DMS53 (cell line): ENCODE results near the gene GTSE1.

Experiments used
- DNase-seq: peaks from one replicate; lab custom pipeline; 2025; lab: John Stamatoyannopoulos, UW

The GTSE1 gene

GRCh38 chr22:46273432-46274148 is 23.1 kb upstream of the GTSE1 start:
- no peak for DNase-seq

- DNase-seq: no peak
Measured at GRCh38 chr22:46274381-46274780, 22.3 kb upstream of the GTSE1 start.

- peak; percentile 7 for DNase-seq
Measured at GRCh38 chr22:46275455-46276122, 21.1 kb upstream of the GTSE1 start.

- no peak for DNase-seq
Measured at GRCh38 chr22:46276563-46276962, 20.1 kb upstream of the GTSE1 start.

- no peak for DNase-seq
Measured at GRCh38 chr22:46278656-46279645, 17.7 kb upstream of the GTSE1 start.

- no peak for DNase-seq
Measured at GRCh38 chr22:46280063-46280817, 16.4 kb upstream of the GTSE1 start.

GRCh38 chr22:46280999-46281623 is 15.6 kb upstream of the GTSE1 start:
- no peak for DNase-seq

GRCh38 chr22:46281866-46282678 is 14.6 kb upstream of the GTSE1 start:
- no peak for DNase-seq

GRCh38 chr22:46286006-46286405 is 10.7 kb upstream of the GTSE1 start:
- no peak for DNase-seq

GRCh38 chr22:46286941-46287872 is 9.5 kb upstream of the GTSE1 start:
- DNase-seq: no peak

GRCh38 chr22:46287873-46288751 is 8.6 kb upstream of the GTSE1 start:
- DNase-seq: no peak

- DNase-seq: no peak
Measured at GRCh38 chr22:46288846-46289243, 7.8 kb upstream of the GTSE1 start.

- no peak for DNase-seq
Measured at GRCh38 chr22:46289244-46289891, 7.3 kb upstream of the GTSE1 start.

GRCh38 chr22:46290121-46290842 is 6.4 kb upstream of the GTSE1 start:
- DNase-seq: no peak

GRCh38 chr22:46290843-46291785 is 5.6 kb upstream of the GTSE1 start:
- no peak for DNase-seq

- no peak for DNase-seq
Measured at GRCh38 chr22:46292173-46292572, 4.5 kb upstream of the GTSE1 start.
